Hepatocyte (in vitro differentiated cells): ENCODE results near the gene PSEN1. TPM values are rescaled to one million over a fixed set of nuclear protein-coding genes. Genes with fewer than 3 reads are reported as not detected.
"Not testable (repeated sequence)": the region's sequence is repeated elsewhere in the genome, so short reads cannot be mapped to it uniquely, and the experiment has no call there.

Experiments used
- DNase-seq: peaks from one replicate; pipeline ENCODE4 v3.0.0-alpha.2; 2016; ENCODE audit warnings: low spot score
- H2AFZ ChIP-seq: fragments of 200-600 bp; sonication (generic); 2 replicates; pipeline ENCODE4 v1.6.0; 2016; ENCODE audit warnings: antibody characterized with exemption, mild to moderate bottlenecking
- H3K27ac ChIP-seq: fragments of 200-600 bp; sonication (generic); 2 replicates; pipeline ENCODE4 v1.5.1; 2016; ENCODE audit warnings: mild to moderate bottlenecking
- H3K27me3 ChIP-seq: fragments of 200-600 bp; sonication (generic); 2 replicates; pipeline ENCODE4 v1.6.1; 2016
- H3K36me3 ChIP-seq: fragments of 200-600 bp; sonication (generic); replicated peaks from 2 replicates; pipeline ENCODE4 v1.5.1; 2016; ENCODE audit warnings: low read depth; ENCODE audit not compliant: insufficient read depth
- H3K4me1 ChIP-seq: fragments of 200-600 bp; sonication (generic); 2 replicates; pipeline ENCODE4 v1.5.1; 2016; ENCODE audit warnings: mild to moderate bottlenecking, moderate library complexity; ENCODE audit not compliant: insufficient read depth
- H3K4me2 ChIP-seq: fragments of 200-600 bp; sonication (generic); 2 replicates; pipeline ENCODE4 v1.6.0; 2016
- H3K4me3 ChIP-seq: fragments of 200-600 bp; sonication (generic); 2 replicates; pipeline ENCODE4 v1.5.1; 2016; ENCODE audit warnings: mild to moderate bottlenecking
- H3K79me2 ChIP-seq: fragments of 200-600 bp; sonication (generic); 2 replicates; pipeline ENCODE4 v1.6.0; 2017; ENCODE audit warnings: mild to moderate bottlenecking
- H3K9me2 ChIP-seq: fragments of 200-600 bp; sonication (generic); replicated peaks from 2 replicates; pipeline ENCODE4 v1.6.0; 2017; ENCODE audit warnings: mild to moderate bottlenecking; ENCODE audit not compliant: insufficient read depth
- H3K9me3 ChIP-seq: fragments of 200-600 bp; sonication (generic); 2 replicates; pipeline ENCODE4 v1.5.1; 2016; ENCODE audit warnings: low read depth, mild to moderate bottlenecking
- H4K20me1 ChIP-seq: fragments of 200-600 bp; sonication (generic); 2 replicates; pipeline ENCODE4 v1.6.0; 2016; ENCODE audit warnings: mild to moderate bottlenecking; ENCODE audit not compliant: insufficient read depth, poor library complexity, severe bottlenecking
- EZH2 ChIP-seq: fragments of 200-600 bp; sonication (generic); IDR thresholded peaks from 2 replicates; pipeline ENCODE4 v1.6.1; 2016; ENCODE audit warnings: antibody characterized with exemption, mild to moderate bottlenecking, borderline replicate concordance
- EZH2phosphoT487 ChIP-seq: fragments of 200-600 bp; sonication (generic); IDR thresholded peaks from one replicate; pipeline ENCODE4 v1.6.1; 2018; ENCODE audit warnings: antibody characterized with exemption, mild to moderate bottlenecking, low read depth, moderate library complexity; ENCODE audit not compliant: unreplicated experiment, severe bottlenecking
- WGBS: methylation state at CpG from one replicate; pipeline ENCODE4 v1.1.6; 2016; ENCODE audit warnings: low lambda C conversion rate; ENCODE audit errors: missing lambda C conversion rate; 5-methylcytosine and 5-hydroxymethylcytosine counted together
- polyA plus RNA-seq: library from polyadenylated mRNA; unstranded; fragments of >200 nt; fragmentation: Nextera tagmentation; extraction: Ambion mirVana; gene quantifications from 2 replicates; pipeline ENCODE4 v1.2.1, GENCODE V29; 2016
- total RNA-seq: library from RNA; depleted of rRNA; stranded (reverse); fragments of >200 nt; gene quantifications from 2 replicates; pipeline ENCODE4 v1.2.3, GENCODE V29; 2014
- TF ChIP-seq, protein P1 (sequence below): fragments of 200-600 bp; sonication (generic); IDR thresholded peaks from 2 replicates; pipeline ENCODE4 v1.5.1; 2016; ENCODE audit warnings: antibody characterized with exemption, mild to moderate bottlenecking; ENCODE audit not compliant: poor library complexity

PSEN1 gene
- total and polyA plus RNA-seq, 2 experiments from 2014 or later, result 65.6 to 71.6 TPM

GRCh38 chr14:73188501-73188911 lies 52.2 kb downstream of the PSEN1 start:
- WGBS, result 98% methylated on average over 3 of the region's 3 CpGs
- no peaks in the 10 kb centered on the region for H3K36me3 ChIP-seq
- no peak for DNase-seq

GRCh38 chr14:73189651-73190050 lies 53.3 kb downstream of the PSEN1 start:
- Histone ChIP-seq H3K9me3 (no peaks in the 10 kb centered on the region), H3K79me2 (no peaks in the 10 kb centered on the region), H3K27ac (no peak overlapping the region), H3K27me3 (no peaks in the 10 kb centered on the region), H2AFZ (no peak overlapping the region), H3K9me2 (no peaks in the 10 kb centered on the region), H4K20me1 (no peaks in the 10 kb centered on the region), H3K4me2 (no peak overlapping the region), H3K4me3 (no peak overlapping the region), H3K4me1 (no peaks in the 10 kb centered on the region), H3K36me3 (no peaks in the 10 kb centered on the region)
- TF ChIP-seq EZH2phosphoT487, result no peak
- TF ChIP-seq, protein P1, sequence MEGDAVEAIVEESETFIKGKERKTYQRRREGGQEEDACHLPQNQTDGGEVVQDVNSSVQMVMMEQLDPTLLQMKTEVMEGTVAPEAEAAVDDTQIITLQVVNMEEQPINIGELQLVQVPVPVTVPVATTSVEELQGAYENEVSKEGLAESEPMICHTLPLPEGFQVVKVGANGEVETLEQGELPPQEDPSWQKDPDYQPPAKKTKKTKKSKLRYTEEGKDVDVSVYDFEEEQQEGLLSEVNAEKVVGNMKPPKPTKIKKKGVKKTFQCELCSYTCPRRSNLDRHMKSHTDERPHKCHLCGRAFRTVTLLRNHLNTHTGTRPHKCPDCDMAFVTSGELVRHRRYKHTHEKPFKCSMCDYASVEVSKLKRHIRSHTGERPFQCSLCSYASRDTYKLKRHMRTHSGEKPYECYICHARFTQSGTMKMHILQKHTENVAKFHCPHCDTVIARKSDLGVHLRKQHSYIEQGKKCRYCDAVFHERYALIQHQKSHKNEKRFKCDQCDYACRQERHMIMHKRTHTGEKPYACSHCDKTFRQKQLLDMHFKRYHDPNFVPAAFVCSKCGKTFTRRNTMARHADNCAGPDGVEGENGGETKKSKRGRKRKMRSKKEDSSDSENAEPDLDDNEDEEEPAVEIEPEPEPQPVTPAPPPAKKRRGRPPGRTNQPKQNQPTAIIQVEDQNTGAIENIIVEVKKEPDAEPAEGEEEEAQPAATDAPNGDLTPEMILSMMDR, result no peak
- TF ChIP-seq EZH2, result no peak
- DNase-seq, result no peak
- 98% methylated on average over 3 of the region's 3 CpGs for WGBS

More at GRCh38 chr14:73188501-73188911, 52.2 kb downstream of the PSEN1 start:
- Histone ChIP-seq H3K9me3 (no peaks in the 10 kb centered on the region), H3K4me1 (no peaks in the 10 kb centered on the region), H3K4me2 (no peak overlapping the region), H3K27ac (no peak overlapping the region), H3K9me2 (no peaks in the 10 kb centered on the region), H2AFZ (no peak overlapping the region), H4K20me1 (no peaks in the 10 kb centered on the region), H3K27me3 (no peaks in the 10 kb centered on the region), H3K4me3 (no peak overlapping the region), H3K79me2 (no peaks in the 10 kb centered on the region)
- TF ChIP-seq, protein P1, result no peak
- no peak for TF ChIP-seq EZH2phosphoT487
- no peak for TF ChIP-seq EZH2

GRCh38 chr14:73191441-73191840 lies 55.1 kb downstream of the PSEN1 start:
- Histone ChIP-seq H3K79me2 (no peaks in the 10 kb centered on the region), H4K20me1 (no peaks in the 10 kb centered on the region), H3K4me2 (no peak overlapping the region), H3K36me3 (no peaks in the 10 kb centered on the region), H3K9me3 (no peaks in the 10 kb centered on the region), H3K27ac (no peak overlapping the region), H3K9me2 (no peaks in the 10 kb centered on the region), H3K27me3 (no peaks in the 10 kb centered on the region), H3K4me1 (no peaks in the 10 kb centered on the region), H2AFZ (no peak overlapping the region), H3K4me3 (no peak overlapping the region)
- no peak for DNase-seq
- 89% methylated on average over 2 of the region's 2 CpGs for WGBS
- TF ChIP-seq EZH2 (no peak), EZH2phosphoT487 (no peak)
- TF ChIP-seq, protein P1, result no peak

- not testable (repeated sequence) for H2AFZ ChIP-seq, H3K4me2 ChIP-seq, DNase-seq, H3K9me2 ChIP-seq, H3K4me1 ChIP-seq, H3K27ac ChIP-seq, H4K20me1 ChIP-seq, H3K36me3 ChIP-seq, H3K9me3 ChIP-seq, H3K79me2 ChIP-seq, H3K4me3 ChIP-seq, H3K27me3 ChIP-seq
- 99% methylated on average over 8 of the region's 8 CpGs for WGBS
Observed at GRCh38 chr14:73194306-73194705, 58.0 kb downstream of the PSEN1 start.
